Keratinocyte (primary cell): Measurements from ENCODE around the gene VCAN.

Experiments
- CTCF ChIP-seq, 3 experiments: IDR thresholded peaks in 1 of 3; conservative IDR thresholded peaks in 1 of 3; optimal IDR thresholded peaks in 1 of 3; 2 replicates in 2 of 3; 3 replicates in 1 of 3; pipeline versions ENCODE3 to v1.5.1; 2011; ENCODE audit warnings: low read length in 3 of 3, mild to moderate bottlenecking in 3 of 3, moderate library complexity in 2 of 3, control low read depth in 1 of 3, inconsistent platforms in 1 of 3; ENCODE audit not compliant: insufficient read depth in 2 of 3; ENCODE audit errors: extremely low read depth in 1 of 3
- EZH2 ChIP-seq: IDR thresholded peaks from one replicate; pipeline ENCODE4 v1.6.1; 2012; ENCODE audit warnings: inconsistent platforms, mild to moderate bottlenecking, low read length, moderate library complexity

- TF ChIP-seq CTCF (optimal IDR thresholded peaks at IDR 0.05 in 1 of 3, IDR thresholded peaks at IDR 0.05 in 1 of 3, conservative IDR thresholded peaks at IDR 0.05 in 1 of 3; ENCODE audit: extremely low read depth in 1 of 3, insufficient read depth in 2 of 3, low read length in 3 of 3): no peak
- TF ChIP-seq EZH2: no peak
Measured at GRCh38 chr5:83447533-83447932, 24.0 kb upstream of the VCAN start.
